ENCODE results near the gene RAE1.
A peak's percentile ranks its signal among the peaks of the same experiment; 100 is the strongest.
"Not testable (repeated sequence)": the region's sequence is repeated elsewhere in the genome, so short reads cannot be mapped to it uniquely, and the experiment has no call there.

RAE1 gene

DNA sequence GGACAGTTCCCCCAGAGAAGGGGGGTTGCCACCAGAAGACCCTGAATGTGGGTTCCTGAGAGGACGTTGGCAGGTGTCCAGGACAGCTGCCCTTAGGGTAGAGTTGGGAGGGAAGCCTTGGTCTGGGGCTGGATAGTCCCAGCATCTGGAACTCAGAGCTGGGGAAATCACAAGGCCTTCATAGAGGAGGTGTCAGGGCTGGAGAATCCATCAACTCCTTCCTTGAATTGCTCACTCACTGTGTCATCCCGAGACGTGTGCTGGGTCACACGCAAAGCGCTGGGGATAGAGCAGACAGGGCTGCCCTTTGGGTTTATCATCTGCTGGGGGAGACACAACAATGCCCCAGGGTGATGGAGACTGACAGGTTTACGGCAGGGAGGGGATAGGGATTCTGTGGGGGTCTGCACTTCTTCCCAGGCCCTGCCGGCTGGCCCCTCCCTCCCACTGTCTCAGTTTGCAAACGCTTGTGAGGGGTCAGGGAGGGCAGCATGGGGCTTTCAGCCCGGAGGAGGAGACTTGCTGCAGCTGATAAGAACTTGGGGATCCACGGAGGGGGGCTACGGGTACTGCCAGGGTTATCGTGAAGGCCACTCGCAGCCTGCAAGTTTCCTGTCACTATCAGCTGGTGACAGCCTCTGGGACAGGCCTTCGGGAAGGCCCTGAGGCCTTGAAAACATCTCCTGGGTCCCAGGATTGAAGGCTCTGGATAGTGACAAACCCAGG lies 58.8 kb downstream of the RAE1 start:
- no peak for DNase-seq (ENCODE audit: extremely low spot score, insufficient read length, low read depth)
- FAIRE-seq, result no peak

DNA sequence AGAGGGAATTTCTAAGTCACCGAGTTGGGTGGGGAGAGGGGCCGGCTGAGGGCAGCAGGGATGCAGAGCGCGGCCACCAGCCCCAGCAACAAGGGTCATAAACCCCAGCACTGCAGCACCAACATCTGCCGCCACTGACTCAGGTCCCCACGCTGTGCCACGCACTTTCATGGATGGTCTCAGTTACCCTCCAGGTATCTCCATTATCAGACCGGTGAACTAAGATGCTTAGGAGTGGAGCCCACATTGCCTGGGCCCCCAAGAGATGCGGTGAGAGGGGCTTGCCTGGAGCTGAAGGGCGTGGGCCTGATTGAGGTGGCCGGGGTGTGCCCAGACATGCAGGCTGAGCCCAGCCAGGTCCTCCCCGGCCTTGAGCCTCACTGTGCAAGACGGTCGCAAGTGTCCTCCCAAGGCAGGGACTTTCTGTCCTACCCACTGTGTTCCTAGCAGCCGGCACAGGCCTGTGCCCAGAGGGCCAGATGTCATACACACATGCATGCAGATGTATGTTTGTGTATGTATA lies 59.4 kb downstream of the RAE1 start:
- DNase-seq (ENCODE audit: extremely low spot score, insufficient read length, low read depth) (no peak), FAIRE-seq (no peak)

DNA sequence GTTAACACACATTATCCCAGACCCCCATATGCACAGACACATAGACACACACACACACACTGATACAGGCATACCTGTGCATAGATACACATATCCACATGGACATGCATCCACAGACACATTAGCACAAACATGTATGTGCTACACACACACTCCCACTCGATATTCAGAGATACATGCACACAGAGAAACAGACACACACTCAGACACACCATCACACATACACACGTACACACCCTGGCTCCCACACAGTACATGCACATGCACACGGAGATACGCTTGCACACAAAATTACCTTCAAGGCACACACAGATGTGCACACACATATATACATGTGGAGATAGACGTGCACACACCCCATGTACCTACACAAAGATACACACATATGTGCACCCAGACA lies 59.9 kb downstream of the RAE1 start:
- no peak for DNase-seq (ENCODE audit: extremely low spot score, insufficient read length, low read depth)
- FAIRE-seq, result no peak

- DNase-seq (ENCODE audit: extremely low spot score, insufficient read length, low read depth) (no peak), FAIRE-seq (no peak)
Observed at GRCh38 chr20:57411406-57412283, 60.6 kb downstream of the RAE1 start.

- FAIRE-seq (peak; percentile 48), DNase-seq (ENCODE audit: extremely low spot score, insufficient read length, low read depth) (no peak)
Observed at GRCh38 chr20:57412347-57413029, 61.4 kb downstream of the RAE1 start.

DNA sequence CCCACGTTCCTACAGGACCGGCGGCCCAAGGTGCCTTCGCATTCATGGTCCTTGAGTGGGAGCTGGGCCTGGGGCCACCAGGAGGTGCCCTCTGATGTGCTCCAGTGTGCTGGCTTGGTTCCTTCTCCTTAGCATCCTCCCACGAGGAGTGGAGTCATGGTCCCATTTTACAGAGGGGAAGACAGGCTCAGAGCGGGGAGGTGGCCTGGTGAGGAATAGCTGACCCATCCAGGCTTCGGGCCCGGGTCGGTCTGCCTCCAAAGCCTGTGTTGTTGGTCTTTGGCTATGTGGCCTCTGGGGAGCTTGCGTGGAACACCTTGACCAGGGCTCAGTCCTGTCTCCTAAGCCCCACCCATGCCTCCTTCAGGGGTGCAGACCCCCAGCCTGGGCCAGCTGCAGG lies 62.9 kb downstream of the RAE1 start:
- DNase-seq (ENCODE audit: extremely low spot score, insufficient read length, low read depth), result no peak

GRCh38 chr20:57414867-57415592 lies 64.0 kb downstream of the RAE1 start:
- DNase-seq (ENCODE audit: extremely low spot score, insufficient read length, low read depth), result no peak
- FAIRE-seq, result no peak

More for the DNA sequence above, 62.9 kb downstream of the RAE1 start:
- no peak for FAIRE-seq

DNA sequence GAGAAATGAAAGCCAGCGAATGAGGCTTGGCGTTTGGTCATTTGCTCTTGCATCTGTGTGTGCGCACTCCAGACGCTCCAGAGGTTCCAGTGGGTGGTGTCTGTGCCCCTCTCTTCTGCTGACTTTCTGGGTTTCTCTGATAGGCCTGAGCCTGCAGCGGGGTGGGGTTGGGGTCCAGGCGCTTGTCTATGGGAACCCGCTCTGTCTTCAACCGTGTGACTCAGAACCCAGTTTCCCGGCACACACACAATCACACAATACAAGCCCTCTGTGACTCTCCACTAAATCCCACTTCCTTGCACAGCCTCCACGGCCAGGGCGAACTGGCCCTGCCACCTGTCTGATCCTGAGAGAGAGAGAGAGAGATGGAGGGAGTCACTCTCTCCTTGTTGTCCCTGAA lies 64.7 kb downstream of the RAE1 start:
- no peak for DNase-seq (ENCODE audit: extremely low spot score, insufficient read length, low read depth)
- FAIRE-seq, result no peak

DNA sequence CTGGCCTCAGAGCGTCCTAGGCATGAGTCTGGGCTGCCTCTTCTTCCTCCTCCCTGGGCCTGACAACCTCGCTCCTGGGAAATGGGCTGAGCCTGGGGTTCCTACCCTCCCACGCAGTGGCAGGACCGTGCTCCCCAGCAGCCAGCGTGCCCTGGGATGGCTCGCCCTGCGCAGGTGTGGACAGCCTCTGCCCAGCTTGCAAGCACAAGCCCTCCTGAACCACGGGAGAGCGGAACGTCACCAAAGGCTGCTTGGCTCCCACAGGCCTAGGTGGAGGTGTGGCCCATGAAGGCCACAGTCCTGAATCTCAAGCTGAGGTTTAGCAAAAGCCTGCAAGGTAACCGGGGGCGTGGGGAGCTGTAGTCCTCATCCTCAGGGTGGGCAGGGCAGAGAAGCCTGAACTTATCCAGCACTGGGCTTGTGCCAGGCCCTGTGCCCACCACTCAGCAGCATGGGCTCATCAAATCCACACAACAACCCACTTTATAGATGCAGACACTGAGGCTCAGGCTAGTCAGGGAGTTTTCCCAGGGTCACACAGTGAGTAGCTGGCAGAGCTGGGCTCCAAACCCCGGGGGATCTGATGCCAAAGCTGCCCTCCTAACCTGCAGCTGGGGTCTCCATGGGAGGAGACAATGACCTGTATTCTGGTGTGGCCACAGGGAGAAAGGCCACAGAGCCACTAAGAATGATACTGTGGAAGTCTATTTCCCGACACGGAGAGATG lies 65.4 kb downstream of the RAE1 start:
- FAIRE-seq, result no peak
- DNase-seq (ENCODE audit: extremely low spot score, insufficient read length, low read depth), result no peak

DNA sequence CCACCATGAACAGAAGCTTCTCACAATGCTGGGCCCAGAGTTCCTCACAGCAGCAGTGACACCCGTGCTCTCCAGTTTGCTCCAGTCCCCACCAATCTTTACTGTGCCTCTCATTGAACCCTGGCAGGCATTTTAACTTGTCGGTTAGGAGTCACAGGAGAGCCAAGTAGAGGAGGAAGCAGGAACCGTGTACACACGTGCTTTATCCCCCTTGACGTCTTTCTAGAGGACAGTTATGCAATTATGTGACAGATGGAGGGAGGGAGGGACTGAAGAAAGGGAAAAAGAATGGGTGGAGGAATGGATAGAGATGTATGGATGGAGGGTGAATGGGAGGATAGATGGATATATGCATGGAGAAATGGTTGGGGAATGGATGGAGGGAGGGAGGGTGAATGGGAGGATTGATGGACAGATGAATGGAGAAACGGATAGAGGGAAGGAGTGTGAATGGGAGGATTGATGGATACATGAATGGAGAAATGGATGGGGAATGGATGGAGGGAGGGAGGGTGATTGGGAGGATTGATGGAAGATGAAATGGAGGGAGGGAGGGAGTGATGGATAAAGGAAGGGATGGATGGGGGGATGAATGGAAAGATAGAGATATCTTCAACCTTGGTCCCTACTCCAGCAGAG lies 66.1 kb downstream of the RAE1 start:
- no peak for FAIRE-seq
- no peak for DNase-seq (ENCODE audit: extremely low spot score, insufficient read length, low read depth)

DNA sequence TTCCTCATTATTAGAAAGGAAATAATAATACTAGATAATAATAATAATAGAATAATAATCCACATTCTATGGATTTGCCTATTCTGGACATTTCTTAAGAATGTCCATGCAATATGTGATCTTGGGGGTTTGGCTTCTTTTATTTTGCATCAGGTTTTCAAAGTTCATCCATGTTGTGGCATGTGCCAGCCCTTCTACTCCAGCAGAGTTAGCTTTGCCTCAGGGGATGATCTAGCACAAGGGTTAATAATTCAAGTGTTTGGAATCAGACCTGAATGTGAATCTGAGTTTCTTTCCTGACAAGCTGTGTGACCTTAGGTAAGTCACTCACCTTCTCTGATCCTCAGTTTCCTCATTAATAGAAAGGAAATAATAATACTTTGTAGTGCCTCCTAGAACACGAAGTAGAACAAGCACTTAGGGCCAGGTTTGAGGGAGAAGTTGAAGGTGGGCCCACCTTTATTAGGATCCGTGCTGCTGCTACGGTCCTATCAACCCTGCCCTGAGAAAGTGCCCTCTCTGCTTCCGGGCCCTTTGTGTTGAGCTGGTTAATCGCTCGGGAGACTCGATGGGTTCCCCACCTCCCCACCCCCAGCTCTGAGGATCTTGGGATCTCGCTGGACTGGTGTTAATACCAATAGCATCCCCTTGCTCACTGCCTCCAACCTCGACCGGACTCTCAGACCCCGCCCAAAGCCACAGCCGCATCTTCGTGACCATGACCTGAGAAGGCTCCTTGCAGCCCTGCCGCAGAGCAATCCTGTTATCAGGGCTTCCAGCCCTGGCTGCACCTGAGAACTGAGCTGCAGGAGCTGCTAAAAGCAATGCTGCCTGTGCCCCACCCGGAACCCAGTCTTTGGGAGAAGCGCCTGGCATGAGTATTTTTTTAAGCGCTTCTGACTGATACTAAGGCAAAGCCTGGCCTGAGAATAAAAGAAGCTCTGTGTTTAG lies 67.0 kb downstream of the RAE1 start:
- DNase-seq (ENCODE audit: extremely low spot score, insufficient read length, low read depth) (no peak), FAIRE-seq (no peak)

DNA sequence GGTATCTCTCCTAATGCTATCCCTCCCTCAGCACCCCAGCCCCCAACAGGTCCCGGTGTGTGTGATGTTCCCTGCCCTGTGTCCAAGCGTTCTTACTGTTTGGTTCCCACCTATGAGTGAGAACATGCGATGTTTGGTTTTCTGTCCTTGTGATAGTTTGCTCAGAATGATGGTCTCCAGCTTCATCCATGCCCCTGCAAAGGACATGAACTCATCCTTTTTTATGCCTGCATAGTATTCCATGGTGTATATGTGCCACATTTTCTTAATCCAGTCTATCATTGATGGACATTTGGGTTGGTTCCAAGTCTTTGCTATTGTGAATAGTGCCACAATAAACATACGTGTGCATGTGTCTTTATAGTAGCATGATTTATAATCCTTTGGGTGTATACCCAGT lies 68.4 kb downstream of the RAE1 start:
- DNase-seq (ENCODE audit: extremely low spot score, insufficient read length, low read depth); FAIRE-seq: not testable (repeated sequence)

DNA sequence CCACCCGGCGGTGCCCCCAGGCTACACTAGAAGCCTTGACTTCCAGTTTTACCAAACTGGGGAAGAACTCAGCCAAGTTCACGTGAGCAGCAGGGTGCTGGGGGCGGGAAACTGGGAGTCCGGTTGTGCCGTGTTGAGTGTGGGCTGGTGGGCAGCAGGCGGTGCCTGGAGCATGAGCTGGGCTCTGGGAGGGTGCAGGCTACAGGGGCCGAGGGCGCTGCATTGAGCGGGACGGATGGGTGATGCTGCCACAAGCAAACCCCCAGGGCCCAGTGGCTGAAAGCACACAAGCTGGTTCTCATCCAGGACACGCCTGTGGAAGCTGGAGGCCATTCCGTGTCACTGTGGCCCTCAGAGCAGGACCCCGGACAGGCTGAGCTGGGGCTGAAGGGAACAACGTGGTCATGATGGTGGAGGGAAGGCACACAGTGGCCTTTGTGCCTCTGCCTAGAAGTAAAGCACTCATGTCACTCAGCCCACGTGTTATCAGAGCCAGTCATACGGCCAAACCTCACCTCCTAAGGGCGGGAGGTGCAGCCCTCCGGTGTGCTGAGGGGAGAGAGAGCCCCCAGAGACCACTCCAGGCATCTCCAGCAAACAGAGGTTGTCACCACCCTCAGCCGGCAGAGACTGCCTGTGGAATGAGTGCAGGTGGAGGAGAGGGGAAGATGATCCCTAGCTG lies 69.7 kb downstream of the RAE1 start:
- FAIRE-seq (no peak), DNase-seq (ENCODE audit: extremely low spot score, insufficient read length, low read depth) (no peak)

DNA sequence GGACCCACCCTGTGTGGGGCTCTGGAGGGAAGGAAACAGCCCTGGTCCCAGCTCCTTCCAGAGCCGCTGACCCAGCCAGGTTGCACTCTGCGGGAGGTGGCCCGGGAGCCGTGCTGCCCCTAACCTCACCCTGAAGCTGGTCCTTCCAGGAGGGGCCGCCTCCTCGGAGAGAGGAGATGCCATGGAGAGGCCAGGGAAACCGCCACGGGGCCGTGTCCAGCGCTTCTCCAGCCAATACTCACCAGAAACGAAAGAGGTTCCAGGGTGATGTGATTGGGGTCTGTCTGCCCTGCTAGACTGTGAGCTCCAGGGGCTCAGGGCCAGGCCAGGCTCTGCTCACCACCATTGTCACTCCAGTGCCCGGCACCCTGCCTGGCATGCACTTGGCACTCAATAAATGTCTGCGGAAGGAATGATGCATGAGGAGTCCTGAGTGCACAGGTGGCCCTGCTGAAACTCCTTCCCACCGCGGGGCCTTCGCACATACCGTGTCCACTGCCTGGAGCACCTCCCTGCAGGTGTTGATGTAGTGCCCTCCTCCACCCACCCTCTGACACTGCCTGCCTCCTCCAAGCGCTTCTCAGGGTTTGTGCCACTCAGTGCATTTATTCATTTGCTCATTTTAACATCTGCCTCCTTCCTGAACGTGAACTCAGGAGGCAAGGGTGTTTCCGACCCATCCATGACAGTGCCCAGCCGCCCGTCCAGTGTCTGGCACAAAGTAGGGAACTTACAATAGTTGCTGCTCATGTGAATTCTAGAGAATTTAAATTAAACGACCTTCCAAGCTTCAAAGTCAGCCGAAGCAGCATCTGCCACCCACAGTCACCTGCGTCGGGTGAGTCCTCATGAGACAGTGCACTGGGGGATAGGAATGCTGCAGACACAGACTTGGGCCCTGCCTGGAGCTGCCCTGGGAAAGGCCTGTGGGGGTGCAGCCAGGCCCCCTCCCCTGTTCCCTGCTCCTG lies 70.5 kb downstream of the RAE1 start:
- no peak for DNase-seq (ENCODE audit: extremely low spot score, insufficient read length, low read depth)

DNA sequence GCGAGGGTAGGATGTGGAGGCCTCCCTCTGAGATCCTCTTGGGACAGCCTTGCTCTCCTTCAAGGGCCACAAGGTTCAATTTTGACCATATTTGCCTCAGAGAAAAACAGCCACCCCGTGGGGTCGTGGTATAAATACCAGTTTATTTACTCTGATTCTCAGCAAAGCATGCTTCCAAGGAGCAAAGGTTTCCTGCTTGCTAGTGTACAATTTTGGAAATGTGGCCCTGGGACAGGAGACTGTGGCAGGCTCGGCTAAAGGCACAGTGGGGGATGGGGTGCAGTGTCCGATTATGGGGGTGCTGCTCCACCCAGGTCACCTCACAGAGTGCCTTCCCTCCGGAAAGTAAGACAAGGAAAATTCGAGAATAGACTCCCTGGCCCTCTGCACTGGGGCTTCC lies 71.2 kb downstream of the RAE1 start:
- no peak for FAIRE-seq
- DNase-seq (ENCODE audit: extremely low spot score, insufficient read length, low read depth), result no peak

More for the DNA sequence above, 70.5 kb downstream of the RAE1 start:
- no peak for FAIRE-seq
